SKM-1 treated with dmso at 0.1 percent for 144 hours (cell line): ENCODE measurements around the gene RBBP8.
"Not testable (repeated sequence)": the region's sequence is repeated elsewhere in the genome, so short reads cannot be mapped to it uniquely, and the experiment has no call there.

Experiments used
- DNase-seq: peaks from one replicate; lab custom pipeline; 2025; ENCODE audit not compliant: unreplicated experiment; lab: John Stamatoyannopoulos, UW

Gene RBBP8

DNA sequence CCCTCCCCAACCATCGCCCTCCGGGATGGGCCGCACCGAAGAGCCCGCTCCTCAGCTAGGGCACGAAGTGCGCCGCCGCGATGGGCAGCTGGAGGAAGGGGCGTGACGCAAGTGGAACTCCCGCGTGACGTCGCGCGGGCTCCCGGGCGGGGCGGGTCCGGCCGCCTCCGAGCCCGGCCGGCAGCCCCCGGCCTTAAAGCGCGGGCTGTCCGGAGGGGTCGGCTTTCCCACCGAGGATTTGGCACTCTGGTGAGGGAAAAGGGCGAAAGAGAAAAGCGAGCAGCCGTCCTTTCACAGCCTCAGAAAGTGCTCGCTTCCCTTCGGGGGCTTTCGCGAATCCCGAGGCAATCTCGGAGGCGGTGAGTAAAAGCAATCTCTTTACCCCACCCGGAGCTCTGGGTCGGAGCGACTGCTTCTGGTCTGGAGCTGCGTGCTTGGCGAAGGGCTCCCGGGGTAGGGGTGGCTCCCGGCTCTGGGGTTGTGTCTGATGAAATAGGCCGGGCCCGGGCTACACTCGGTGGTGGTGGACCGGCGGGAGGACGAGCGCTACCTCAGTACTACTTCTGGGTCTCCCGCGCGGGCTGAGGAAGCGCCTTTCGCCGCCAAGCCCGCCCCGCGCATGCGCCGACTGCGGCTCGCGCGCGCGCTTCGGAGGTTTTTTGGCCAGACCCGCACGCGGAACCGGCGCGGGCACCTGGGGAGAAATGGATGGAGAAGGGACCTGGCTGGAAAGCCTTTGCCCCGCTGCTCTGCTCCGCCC, at the start of gene RBBP8:
Gene RBBP8, plus strand, starts transcription at position 123 of the 760 bp plus-strand sequence. CDS start 3,524 bp downstream, outside the sequence.
- DNase-seq = peak; percentile 78

GRCh38 chr18:22883827-22884226, 49.3 kb upstream of the RBBP8 start:
- no peak for DNase-seq

- DNase-seq = not testable (repeated sequence)
Observed at GRCh38 chr18:22885694-22886093, 47.4 kb upstream of the RBBP8 start.

GRCh38 chr18:22899421-22899820, 33.7 kb upstream of the RBBP8 start:
- DNase-seq = no peak

GRCh38 chr18:22900558-22901238, 32.4 kb upstream of the RBBP8 start:
- no peak for DNase-seq

DNA sequence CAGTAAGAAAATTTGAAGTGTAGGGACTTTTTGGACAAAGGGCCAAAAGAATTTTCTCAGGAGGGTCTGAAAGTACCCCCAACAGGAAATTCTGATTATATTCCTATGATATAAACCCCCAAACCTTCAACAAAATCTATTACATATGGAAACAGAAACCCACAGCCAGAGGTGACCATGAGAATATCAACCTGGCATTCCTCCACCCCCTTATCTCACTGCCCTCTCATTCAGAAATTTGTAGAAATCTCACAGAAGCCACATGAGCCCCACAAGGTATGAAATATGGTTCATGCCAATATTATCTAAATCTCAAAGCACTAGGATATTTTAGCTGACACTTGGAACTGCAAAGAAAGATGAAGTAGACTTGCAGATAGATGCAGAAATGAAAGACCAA, 31.0 kb upstream of the RBBP8 start:
- DNase-seq = no peak

GRCh38 chr18:22903248-22903647, 29.9 kb upstream of the RBBP8 start:
- not testable (repeated sequence) for DNase-seq

DNA sequence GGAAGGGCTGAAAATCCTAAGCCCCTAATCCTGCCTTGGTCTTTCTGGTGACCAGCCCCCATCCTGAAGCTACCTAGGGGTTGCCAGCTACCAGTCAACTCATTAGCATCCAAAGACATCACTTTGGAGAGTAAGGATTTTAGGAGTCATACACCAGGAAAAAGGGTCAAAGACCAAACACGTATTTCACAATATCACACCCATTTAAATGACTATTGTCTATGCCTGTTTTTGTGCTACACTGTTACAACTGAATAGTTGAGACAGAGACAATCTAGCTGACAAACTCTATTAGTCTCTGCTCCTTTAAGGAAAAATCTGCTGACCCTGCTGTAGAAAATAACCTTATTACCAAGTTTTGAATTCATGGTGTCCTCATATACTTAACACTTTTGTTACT, 21.0 kb upstream of the RBBP8 start:
- DNase-seq = no peak

DNA sequence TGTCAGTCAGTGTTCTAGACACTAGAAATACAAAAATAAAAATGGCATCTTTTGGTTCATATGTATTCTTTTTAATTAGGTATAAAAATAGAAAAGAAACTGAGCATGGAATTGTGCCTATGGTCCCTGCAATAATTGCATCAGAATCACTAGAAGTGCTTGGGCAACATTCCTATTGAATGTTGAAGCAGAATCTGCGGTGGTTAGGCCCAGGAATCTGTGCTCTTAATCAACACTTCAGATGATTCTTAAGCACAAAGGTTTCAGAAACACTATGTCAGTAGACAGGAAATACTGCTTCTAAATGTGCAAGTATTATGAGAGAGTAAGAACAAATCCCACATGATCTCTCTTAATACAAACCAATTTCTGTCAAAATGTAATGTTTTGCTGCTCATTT, 20.3 kb upstream of the RBBP8 start:
- DNase-seq = no peak

DNA sequence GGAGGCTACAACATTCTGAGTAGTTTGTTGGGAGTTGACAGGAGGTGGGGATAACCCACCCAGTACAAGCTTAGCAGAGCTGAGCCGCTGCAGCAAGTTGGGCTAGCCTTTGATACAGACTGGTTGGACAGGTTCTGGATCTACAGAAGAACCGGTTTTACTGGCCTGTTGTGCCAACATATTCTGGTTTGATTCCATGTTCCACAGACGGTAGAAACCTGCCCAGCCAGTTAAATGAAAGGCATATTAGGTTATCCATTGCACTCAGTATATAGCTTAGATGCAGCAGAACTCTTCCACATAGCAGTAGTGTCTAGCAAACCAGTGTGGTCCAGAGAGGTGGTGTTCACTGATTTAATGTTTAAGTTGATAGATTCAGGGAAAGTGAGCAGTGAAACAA, 19.3 kb upstream of the RBBP8 start:
- no peak for DNase-seq

- DNase-seq = no peak
Observed at GRCh38 chr18:22914633-22915032, 18.5 kb upstream of the RBBP8 start.

DNA sequence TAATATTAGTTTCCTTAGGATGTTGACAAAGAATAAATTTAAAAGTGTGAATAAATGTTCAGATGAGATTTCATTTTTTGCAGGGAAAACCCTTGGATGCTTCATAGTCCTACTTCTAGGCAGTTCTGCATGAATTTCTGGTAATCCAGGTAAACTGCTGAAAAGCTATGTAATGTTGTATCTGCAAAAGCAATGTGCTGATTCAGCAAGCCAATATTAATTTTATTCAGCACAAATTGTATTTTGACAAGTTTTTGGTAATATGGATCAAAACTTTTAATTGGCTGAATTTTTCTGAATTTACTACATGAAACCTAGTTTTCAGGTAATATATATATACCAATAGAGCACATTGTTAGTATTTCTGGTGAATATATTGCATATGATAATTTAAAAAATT, 17.8 kb upstream of the RBBP8 start:
- DNase-seq = no peak

DNA sequence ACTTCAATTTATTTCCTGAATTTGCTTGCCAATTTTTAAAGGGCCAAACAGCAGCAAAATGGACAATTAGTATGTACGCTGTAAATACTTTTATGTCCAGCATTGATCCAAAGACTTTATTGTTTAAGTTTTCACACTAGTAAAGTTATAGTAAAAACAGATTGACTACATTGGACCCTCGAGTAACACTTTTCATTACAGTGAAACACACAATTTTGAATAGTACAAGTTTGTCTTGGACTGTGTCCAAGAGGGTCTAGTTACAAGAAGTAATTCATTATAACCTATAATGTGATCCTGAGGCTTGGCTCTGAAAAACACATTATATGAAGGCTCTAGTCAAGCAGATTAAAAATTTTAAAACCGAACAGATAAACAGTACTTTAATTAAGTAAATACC, 11.4 kb upstream of the RBBP8 start:
- no peak for DNase-seq

DNA sequence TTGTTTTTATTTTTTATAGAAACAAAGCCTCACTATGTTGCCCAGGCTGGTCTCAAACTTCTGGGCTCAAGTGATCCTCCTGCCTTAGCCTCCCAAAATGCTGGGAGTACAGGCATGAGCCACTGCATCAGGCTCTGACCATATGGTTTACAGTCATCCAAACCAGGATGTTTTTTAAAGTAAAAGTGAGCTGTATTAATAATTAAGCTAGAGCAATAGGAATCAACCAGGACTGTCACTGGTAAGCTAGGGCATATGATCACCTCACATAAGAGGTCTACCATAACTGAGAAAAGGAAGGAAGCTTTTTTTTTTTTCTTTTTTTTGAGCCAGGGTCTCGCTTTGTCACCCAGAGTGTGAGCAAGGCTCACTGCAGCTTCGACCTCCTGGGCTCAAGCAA, 8.5 kb upstream of the RBBP8 start:
- DNase-seq = no peak

DNA sequence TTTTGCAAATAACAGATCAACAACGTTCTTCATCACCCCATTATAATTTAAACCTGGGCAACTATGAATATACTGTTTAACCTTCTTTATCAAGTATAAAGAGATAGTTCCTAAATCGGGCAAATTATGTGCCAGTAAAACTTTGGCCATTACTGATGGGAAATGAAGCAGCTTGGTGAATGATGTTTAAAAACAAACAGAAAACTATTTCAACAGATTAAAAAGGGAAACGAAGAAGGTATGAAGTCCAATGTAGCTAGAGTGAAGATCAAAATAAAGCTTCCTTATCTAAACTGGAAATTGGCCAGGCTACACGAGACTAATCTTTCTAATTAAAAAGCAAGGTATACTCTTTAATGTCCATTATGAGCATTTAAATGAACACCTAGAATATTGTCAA, 6.7 kb upstream of the RBBP8 start:
- no peak for DNase-seq

DNA sequence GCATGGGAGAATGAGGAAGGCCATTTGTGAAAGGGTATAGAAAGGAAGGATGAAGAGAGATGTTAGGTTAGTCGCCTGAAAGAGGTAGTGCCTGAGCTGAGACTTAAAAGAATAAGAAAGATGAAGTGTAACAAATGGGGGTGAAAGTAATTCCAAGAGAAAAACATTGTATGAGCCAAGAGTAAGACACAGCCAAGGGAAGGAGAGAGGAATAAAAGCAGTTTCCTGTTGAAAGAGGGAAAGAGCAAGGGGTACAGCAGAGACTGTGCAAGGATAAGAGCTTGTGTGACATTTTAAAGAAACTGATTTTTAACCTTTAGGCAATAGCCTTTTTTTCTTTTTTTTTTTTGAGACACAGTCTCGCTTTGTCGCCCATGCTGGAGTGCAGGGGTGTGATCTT, 4.8 kb upstream of the RBBP8 start:
- DNase-seq = no peak

- DNase-seq = peak; percentile 58
Observed at GRCh38 chr18:22930089-22930713, 2.9 kb upstream of the RBBP8 start.

GRCh38 chr18:22932885-22933205, 283 bp upstream of the RBBP8 start:
- no peak for DNase-seq

GRCh38 chr18:22933966-22934423, 867 bp downstream of the RBBP8 start:
- no peak for DNase-seq

DNA sequence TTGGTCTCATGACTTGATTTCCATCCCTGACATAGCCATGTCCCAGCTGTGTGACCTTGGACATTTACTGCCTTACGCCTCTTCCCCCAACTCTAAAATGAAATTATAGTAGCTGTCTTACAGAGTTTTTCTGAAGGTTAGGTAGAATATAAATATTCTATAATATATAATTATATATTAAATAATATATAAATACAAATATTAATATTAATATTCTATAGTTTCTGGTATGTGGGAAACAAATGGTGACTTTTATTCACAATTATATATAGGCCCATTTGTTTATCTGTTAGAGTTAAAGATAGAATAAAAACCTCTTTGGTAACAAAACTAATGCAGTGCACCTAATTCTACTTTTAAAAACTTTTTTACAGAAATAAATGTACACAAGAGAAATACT, 1.7 kb downstream of the RBBP8 start:
- DNase-seq = no peak

DNA sequence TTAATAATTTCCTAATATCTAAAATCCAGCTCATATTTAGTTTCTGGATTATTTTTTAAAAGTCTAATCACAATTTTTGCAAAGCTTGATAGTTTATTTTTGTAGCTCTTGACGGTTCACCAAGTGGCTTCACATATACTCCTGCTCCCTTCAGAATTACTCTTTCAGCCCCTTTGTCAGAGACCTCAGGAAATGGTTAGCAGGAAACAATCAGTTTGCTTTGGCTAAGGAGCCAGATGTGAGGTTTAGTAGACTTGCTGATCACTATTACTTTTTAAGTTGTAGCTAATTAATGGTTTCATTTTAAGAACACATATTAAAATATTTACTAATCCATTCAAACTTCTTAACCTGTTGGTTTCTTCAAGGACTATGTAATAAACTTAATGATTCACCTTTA, 2.3 kb downstream of the RBBP8 start:
- no peak for DNase-seq

DNA sequence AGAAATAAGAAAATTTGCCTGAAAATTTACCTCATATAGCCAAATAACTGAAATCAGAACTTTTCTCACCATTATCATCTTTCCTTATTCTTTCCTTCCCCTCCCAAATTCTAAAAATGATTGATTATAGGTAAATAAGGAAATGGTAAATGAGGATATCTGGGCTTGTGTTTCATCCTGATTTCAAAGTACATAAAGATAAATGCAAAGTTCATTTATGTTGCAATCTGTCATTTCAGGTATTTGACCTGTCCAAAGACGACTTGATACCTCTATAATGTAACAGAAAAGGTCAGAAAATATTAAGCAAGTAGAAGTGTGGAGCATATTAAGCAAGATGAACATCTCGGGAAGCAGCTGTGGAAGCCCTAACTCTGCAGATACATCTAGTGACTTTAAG, 3.4 kb downstream of the RBBP8 start:
- no peak for DNase-seq
